Stimulated activated CD8-positive, alpha-beta memory T cell treated with anti-CD3 and anti-CD28 coated beads, Interleukin-4, amount 100 ng/mL, for 48 hours (primary cell): ENCODE measurements around the gene POFUT2.
"Not testable (repeated sequence)": the region's sequence is repeated elsewhere in the genome, so short reads cannot be mapped to it uniquely, and the experiment has no call there.

Source experiments
- DNase-seq: peaks from one replicate; pipeline ENCODE4 v3.0.0-alpha.2; 2020

POFUT2 gene

GRCh38 chr21:45326169-45326851 is 38.6 kb upstream of the POFUT2 start:
- DNase-seq: no peak

- no peak for DNase-seq
These were observed 37.8 kb upstream of the POFUT2 start for GRCh38 chr21:45325206-45326168.

GRCh38 chr21:45324489-45325205 is 37.0 kb upstream of the POFUT2 start:
- no peak for DNase-seq

GRCh38 chr21:45323487-45324311 is 36.0 kb upstream of the POFUT2 start:
- DNase-seq: no peak

GRCh38 chr21:45322960-45323461 is 35.3 kb upstream of the POFUT2 start:
- no peak for DNase-seq

GRCh38 chr21:45322231-45322959 is 34.7 kb upstream of the POFUT2 start:
- no peak for DNase-seq

GRCh38 chr21:45320261-45321025 is 32.7 kb upstream of the POFUT2 start:
- DNase-seq: no peak

GRCh38 chr21:45319461-45320211 is 31.9 kb upstream of the POFUT2 start:
- no peak for DNase-seq

GRCh38 chr21:45318556-45319404 is 31.1 kb upstream of the POFUT2 start:
- no peak for DNase-seq

GRCh38 chr21:45318146-45318555 is 30.5 kb upstream of the POFUT2 start:
- DNase-seq: no peak

- DNase-seq: no peak
These were observed 29.9 kb upstream of the POFUT2 start for GRCh38 chr21:45317398-45318145.

- no peak for DNase-seq
These were observed 29.2 kb upstream of the POFUT2 start for GRCh38 chr21:45316871-45317397.

- DNase-seq: not testable (repeated sequence)
These were observed 28.2 kb upstream of the POFUT2 start for GRCh38 chr21:45315676-45316470.

GRCh38 chr21:45313682-45314081 is 26.0 kb upstream of the POFUT2 start:
- no peak for DNase-seq

GRCh38 chr21:45313015-45313414 is 25.3 kb upstream of the POFUT2 start:
- DNase-seq: no peak

- no peak for DNase-seq
These were observed 24.6 kb upstream of the POFUT2 start for GRCh38 chr21:45312296-45312695.

GRCh38 chr21:45310459-45310858 is 22.8 kb upstream of the POFUT2 start:
- no peak for DNase-seq
